Measurements from ENCODE around the gene SPATA22.
"Not testable (repeated sequence)": the region's sequence is repeated elsewhere in the genome, so short reads cannot be mapped to it uniquely, and the experiment has no call there.

The SPATA22 gene

GRCh38 chr17:3475251-3475685 lies 3.6 kb upstream of the SPATA22 start:
- no peak overlapping the region for H3K9ac ChIP-seq (ENCODE audit: low read depth in 1 of 2, low read length in 2 of 2)
- peaks cover 7 to 8% of the 10 kb centered on the region in 2 donors for H3K4me1 ChIP-seq (ENCODE audit: control insufficient read depth in 2 of 2, insufficient read depth in 2 of 2, low read length in 2 of 2)
- H3K9me3 ChIP-seq (ENCODE audit: control insufficient read depth in 2 of 2, low read length in 2 of 2): no peaks in the 10 kb centered on the region
- peak overlapping the region in 1 of 2 donors; percentile 56 for H3K27ac ChIP-seq (ENCODE audit: low read depth in 2 of 2, low read length in 2 of 2)
- H3K27me3 ChIP-seq (ENCODE audit: control insufficient read depth in 2 of 2, insufficient read depth in 2 of 2, low read length in 2 of 2): no peaks in the 10 kb centered on the region
- H3K4me3 ChIP-seq (ENCODE audit: low read length in 2 of 2): no peak overlapping the region
- H3K36me3 ChIP-seq (ENCODE audit: control insufficient read depth in 2 of 2, insufficient read depth in 2 of 2, low read length in 2 of 2): no peaks in the 10 kb centered on the region

GRCh38 chr17:3474212-3474611 lies 2.6 kb upstream of the SPATA22 start:
- Histone ChIP-seq H3K4me3 (ENCODE audit: low read length in 2 of 2) (no peak overlapping the region), H3K36me3 (ENCODE audit: control insufficient read depth in 2 of 2, insufficient read depth in 2 of 2, low read length in 2 of 2) (no peaks in the 10 kb centered on the region), H3K4me1 (ENCODE audit: control insufficient read depth in 2 of 2, insufficient read depth in 2 of 2, low read length in 2 of 2) (peaks cover 7 to 8% of the 10 kb centered on the region in 2 donors), H3K27me3 (ENCODE audit: control insufficient read depth in 2 of 2, insufficient read depth in 2 of 2, low read length in 2 of 2) (no peaks in the 10 kb centered on the region), H3K9me3 (ENCODE audit: control insufficient read depth in 2 of 2, low read length in 2 of 2) (no peaks in the 10 kb centered on the region), H3K9ac (ENCODE audit: low read depth in 1 of 2, low read length in 2 of 2) (no peak overlapping the region), H3K27ac (ENCODE audit: low read depth in 2 of 2, low read length in 2 of 2) (peak overlapping the region in 1 of 2 donors; percentile 40)

- Histone ChIP-seq H3K4me1 (ENCODE audit: control insufficient read depth in 2 of 2, insufficient read depth in 2 of 2, low read length in 2 of 2) (peaks cover 7 to 8% of the 10 kb centered on the region in 2 donors), H3K36me3 (ENCODE audit: control insufficient read depth in 2 of 2, insufficient read depth in 2 of 2, low read length in 2 of 2) (no peaks in the 10 kb centered on the region), H3K9ac (ENCODE audit: low read depth in 1 of 2, low read length in 2 of 2) (no peak overlapping the region), H3K27ac (ENCODE audit: low read depth in 2 of 2, low read length in 2 of 2) (no peak overlapping the region), H3K27me3 (ENCODE audit: control insufficient read depth in 2 of 2, insufficient read depth in 2 of 2, low read length in 2 of 2) (no peaks in the 10 kb centered on the region), H3K9me3 (ENCODE audit: control insufficient read depth in 2 of 2, low read length in 2 of 2) (no peaks in the 10 kb centered on the region), H3K4me3 (ENCODE audit: low read length in 2 of 2) (no peak overlapping the region)
Measured at GRCh38 chr17:3472137-3472536, 518 bp upstream of the SPATA22 start.

GRCh38 chr17:3469529-3469928 lies 2.1 kb downstream of the SPATA22 start:
- peaks cover 0 to under 1% of the 10 kb centered on the region in 2 donors for H3K4me1 ChIP-seq (ENCODE audit: control insufficient read depth in 2 of 2, insufficient read depth in 2 of 2, low read length in 2 of 2)
- H3K4me3 ChIP-seq (ENCODE audit: low read length in 2 of 2): no peak overlapping the region
- no peak overlapping the region for H3K9ac ChIP-seq (ENCODE audit: low read depth in 1 of 2, low read length in 2 of 2)
- H3K36me3 ChIP-seq (ENCODE audit: control insufficient read depth in 2 of 2, insufficient read depth in 2 of 2, low read length in 2 of 2): no peaks in the 10 kb centered on the region
- no peaks in the 10 kb centered on the region for H3K9me3 ChIP-seq (ENCODE audit: control insufficient read depth in 2 of 2, low read length in 2 of 2)
- H3K27ac ChIP-seq (ENCODE audit: low read depth in 2 of 2, low read length in 2 of 2): no peak overlapping the region
- H3K27me3 ChIP-seq (ENCODE audit: control insufficient read depth in 2 of 2, insufficient read depth in 2 of 2, low read length in 2 of 2): no peaks in the 10 kb centered on the region

GRCh38 chr17:3466355-3466754 lies 5.3 kb downstream of the SPATA22 start:
- not testable (repeated sequence) for H3K27me3 ChIP-seq (ENCODE audit: control insufficient read depth in 2 of 2, insufficient read depth in 2 of 2, low read length in 2 of 2); H3K9me3 ChIP-seq (ENCODE audit: control insufficient read depth in 2 of 2, low read length in 2 of 2); H3K4me1 ChIP-seq (ENCODE audit: control insufficient read depth in 2 of 2, insufficient read depth in 2 of 2, low read length in 2 of 2); H3K9ac ChIP-seq (ENCODE audit: low read depth in 1 of 2, low read length in 2 of 2); H3K4me3 ChIP-seq (ENCODE audit: low read length in 2 of 2); H3K27ac ChIP-seq (ENCODE audit: low read depth in 2 of 2, low read length in 2 of 2); H3K36me3 ChIP-seq (ENCODE audit: control insufficient read depth in 2 of 2, insufficient read depth in 2 of 2, low read length in 2 of 2)

GRCh38 chr17:3448059-3448665 lies 23.5 kb downstream of the SPATA22 start:
- H3K9me3 ChIP-seq (ENCODE audit: control insufficient read depth in 2 of 2, low read length in 2 of 2): no peaks in the 10 kb centered on the region
- no peaks in the 10 kb centered on the region for H3K27me3 ChIP-seq (ENCODE audit: control insufficient read depth in 2 of 2, insufficient read depth in 2 of 2, low read length in 2 of 2)
- peaks cover 0 to 8% of the 10 kb centered on the region in 2 donors for H3K4me1 ChIP-seq (ENCODE audit: control insufficient read depth in 2 of 2, insufficient read depth in 2 of 2, low read length in 2 of 2)
- H3K36me3 ChIP-seq (ENCODE audit: control insufficient read depth in 2 of 2, insufficient read depth in 2 of 2, low read length in 2 of 2): no peaks in the 10 kb centered on the region
- no peak overlapping the region for H3K27ac ChIP-seq (ENCODE audit: low read depth in 2 of 2, low read length in 2 of 2)
- no peak overlapping the region for H3K4me3 ChIP-seq (ENCODE audit: low read length in 2 of 2)
- no peak overlapping the region for H3K9ac ChIP-seq (ENCODE audit: low read depth in 1 of 2, low read length in 2 of 2)

- Histone ChIP-seq H3K27ac (ENCODE audit: low read depth in 2 of 2, low read length in 2 of 2) (no peak overlapping the region), H3K27me3 (ENCODE audit: control insufficient read depth in 2 of 2, insufficient read depth in 2 of 2, low read length in 2 of 2) (no peaks in the 10 kb centered on the region), H3K9me3 (ENCODE audit: control insufficient read depth in 2 of 2, low read length in 2 of 2) (no peaks in the 10 kb centered on the region), H3K9ac (ENCODE audit: low read depth in 1 of 2, low read length in 2 of 2) (no peak overlapping the region), H3K4me3 (ENCODE audit: low read length in 2 of 2) (no peak overlapping the region), H3K4me1 (ENCODE audit: control insufficient read depth in 2 of 2, insufficient read depth in 2 of 2, low read length in 2 of 2) (peaks cover 0 to 8% of the 10 kb centered on the region in 2 donors), H3K36me3 (ENCODE audit: control insufficient read depth in 2 of 2, insufficient read depth in 2 of 2, low read length in 2 of 2) (no peaks in the 10 kb centered on the region)
Measured at GRCh38 chr17:3447625-3448024, 24.0 kb downstream of the SPATA22 start.

- Histone ChIP-seq H3K27ac (ENCODE audit: low read depth in 2 of 2, low read length in 2 of 2) (no peak overlapping the region), H3K27me3 (ENCODE audit: control insufficient read depth in 2 of 2, insufficient read depth in 2 of 2, low read length in 2 of 2) (no peaks in the 10 kb centered on the region)
Measured at GRCh38 chr17:3440451-3440850, 31.2 kb downstream of the SPATA22 start.

GRCh38 chr17:3438368-3438767 lies 33.3 kb downstream of the SPATA22 start:
- no peaks in the 10 kb centered on the region for H3K4me1 ChIP-seq (ENCODE audit: control insufficient read depth in 2 of 2, insufficient read depth in 2 of 2, low read length in 2 of 2)
- no peak overlapping the region for H3K27ac ChIP-seq (ENCODE audit: low read depth in 2 of 2, low read length in 2 of 2)
- H3K4me3 ChIP-seq (ENCODE audit: low read length in 2 of 2): no peak overlapping the region
- no peaks in the 10 kb centered on the region for H3K36me3 ChIP-seq (ENCODE audit: control insufficient read depth in 2 of 2, insufficient read depth in 2 of 2, low read length in 2 of 2)
- no peak overlapping the region for H3K9ac ChIP-seq (ENCODE audit: low read depth in 1 of 2, low read length in 2 of 2)
- no peaks in the 10 kb centered on the region for H3K27me3 ChIP-seq (ENCODE audit: control insufficient read depth in 2 of 2, insufficient read depth in 2 of 2, low read length in 2 of 2)
- H3K9me3 ChIP-seq (ENCODE audit: control insufficient read depth in 2 of 2, low read length in 2 of 2): no peaks in the 10 kb centered on the region

More at GRCh38 chr17:3440451-3440850, 31.2 kb downstream of the SPATA22 start:
- Histone ChIP-seq H3K9ac (ENCODE audit: low read depth in 1 of 2, low read length in 2 of 2) (no peak overlapping the region), H3K4me1 (ENCODE audit: control insufficient read depth in 2 of 2, insufficient read depth in 2 of 2, low read length in 2 of 2) (no peaks in the 10 kb centered on the region), H3K36me3 (ENCODE audit: control insufficient read depth in 2 of 2, insufficient read depth in 2 of 2, low read length in 2 of 2) (no peaks in the 10 kb centered on the region), H3K9me3 (ENCODE audit: control insufficient read depth in 2 of 2, low read length in 2 of 2) (no peaks in the 10 kb centered on the region), H3K4me3 (ENCODE audit: low read length in 2 of 2) (no peak overlapping the region)

GRCh38 chr17:3433741-3434140 lies 37.9 kb downstream of the SPATA22 start, which contains the start of gene OR1E2:
Gene OR1E2, minus strand, starts transcription at chr17:3433841. Its CDS starts 0 bp downstream, at chr17:3433841.
- Histone ChIP-seq H3K9me3 (ENCODE audit: control insufficient read depth in 2 of 2, low read length in 2 of 2) (no peaks in the 10 kb centered on the region), H3K4me1 (ENCODE audit: control insufficient read depth in 2 of 2, insufficient read depth in 2 of 2, low read length in 2 of 2) (no peaks in the 10 kb centered on the region), H3K4me3 (ENCODE audit: low read length in 2 of 2) (no peak within 1 kb of the TSS), H3K36me3 (ENCODE audit: control insufficient read depth in 2 of 2, insufficient read depth in 2 of 2, low read length in 2 of 2) (no peaks in the 10 kb centered on the region), H3K27ac (ENCODE audit: low read depth in 2 of 2, low read length in 2 of 2) (no peak within 1 kb of the TSS), H3K27me3 (ENCODE audit: control insufficient read depth in 2 of 2, insufficient read depth in 2 of 2, low read length in 2 of 2) (no peaks in the 10 kb centered on the region), H3K9ac (ENCODE audit: low read depth in 1 of 2, low read length in 2 of 2) (no peak within 1 kb of the TSS)

Measured in mucosa of rectum (tissue), 2 donors.